ENCODE data around the gene KCNH5.

KCNH5 gene

GRCh38 chr14:62988967-62989366 is 56.3 kb downstream of the KCNH5 start:
- no peak for DNase-seq (ENCODE audit: low read depth)

- DNase-seq (ENCODE audit: low read depth) = no peak
Measured at GRCh38 chr14:62983821-62984220, 61.4 kb downstream of the KCNH5 start.

- DNase-seq (ENCODE audit: low read depth) = no peak
Measured at GRCh38 chr14:62980693-62981092, 64.6 kb downstream of the KCNH5 start.

- no peak for DNase-seq (ENCODE audit: low read depth)
Measured at GRCh38 chr14:62957562-62957961, 87.7 kb downstream of the KCNH5 start.

- DNase-seq (ENCODE audit: low read depth) = no peak
Measured at GRCh38 chr14:62956413-62956812, 88.8 kb downstream of the KCNH5 start.

GRCh38 chr14:62954165-62954564 is 91.1 kb downstream of the KCNH5 start:
- no peak for DNase-seq (ENCODE audit: low read depth)

GRCh38 chr14:62952226-62952625 is 93.0 kb downstream of the KCNH5 start:
- no peak for DNase-seq (ENCODE audit: low read depth)

GRCh38 chr14:62947301-62947700 is 98.0 kb downstream of the KCNH5 start:
- DNase-seq (ENCODE audit: low read depth) = no peak

GRCh38 chr14:62946221-62946620 is 99.0 kb downstream of the KCNH5 start:
- no peak for DNase-seq (ENCODE audit: low read depth)

- DNase-seq (ENCODE audit: low read depth) = no peak
Measured at GRCh38 chr14:62943202-62943601, 102.1 kb downstream of the KCNH5 start.

GRCh38 chr14:62939970-62940369 is 105.3 kb downstream of the KCNH5 start:
- DNase-seq (ENCODE audit: low read depth) = no peak

- no peak for DNase-seq (ENCODE audit: low read depth)
Measured at GRCh38 chr14:62938778-62939177, 106.5 kb downstream of the KCNH5 start.

- no peak for DNase-seq (ENCODE audit: low read depth)
Measured at GRCh38 chr14:62934439-62934838, 110.8 kb downstream of the KCNH5 start.

- no peak for DNase-seq (ENCODE audit: low read depth)
Measured at GRCh38 chr14:62921466-62921865, 123.8 kb downstream of the KCNH5 start.

- DNase-seq (ENCODE audit: low read depth) = no peak
Measured at GRCh38 chr14:62916551-62916950, 128.7 kb downstream of the KCNH5 start.

- DNase-seq (ENCODE audit: low read depth) = no peak
Measured at GRCh38 chr14:62914873-62915272, 130.4 kb downstream of the KCNH5 start.

- DNase-seq (ENCODE audit: low read depth) = no peak
Measured at GRCh38 chr14:62914025-62914424, 131.2 kb downstream of the KCNH5 start.

GRCh38 chr14:62908506-62908905 is 136.8 kb downstream of the KCNH5 start:
- DNase-seq (ENCODE audit: low read depth) = no peak

- no peak for DNase-seq (ENCODE audit: low read depth)
Measured at GRCh38 chr14:62905566-62905965, 139.7 kb downstream of the KCNH5 start.

GRCh38 chr14:62897771-62898170 is 147.5 kb downstream of the KCNH5 start:
- no peak for DNase-seq (ENCODE audit: low read depth)

GRCh38 chr14:62896932-62897456 is 148.3 kb downstream of the KCNH5 start:
- DNase-seq (ENCODE audit: low read depth) = no peak

GRCh38 chr14:62894736-62895135 is 150.5 kb downstream of the KCNH5 start:
- no peak for DNase-seq (ENCODE audit: low read depth)

- DNase-seq (ENCODE audit: low read depth) = no peak
Measured at GRCh38 chr14:62889364-62889763, 155.9 kb downstream of the KCNH5 start.

- no peak for DNase-seq (ENCODE audit: low read depth)
Measured at GRCh38 chr14:62886461-62886860, 158.8 kb downstream of the KCNH5 start.

- no peak for DNase-seq (ENCODE audit: low read depth)
Measured at GRCh38 chr14:62885451-62885850, 159.8 kb downstream of the KCNH5 start.

Data from activated T-helper 9 cell treated with anti-CD3 and anti-CD28 coated beads, Interleukin-2, amount 50 U/mL, for 16 hours (primary cell).